Measurements from ENCODE around the gene GLI3. TPM values are rescaled to one million over a fixed set of nuclear protein-coding genes. Genes with fewer than 3 reads are reported as not detected.

The GLI3 gene
- total and polyA plus RNA-seq, 2 of the 4 experiments (the other 2 are of a cell fraction): 1.3 to 3.9 TPM

- Histone ChIP-seq H2AK9ac (replicated peaks; ENCODE audit: low read depth, low read length, poor library complexity) (no peak overlapping the region), H4K8ac (ENCODE audit: low read depth in 2 of 2, low read length in 2 of 2) (no peak overlapping the region), H3K4me1 (ENCODE audit: control insufficient read depth, insufficient read depth, low read length) (peaks cover 9% of the 10 kb centered on the region; the same call in 1 of the 2 replicates), H3K4me3 (ENCODE audit: insufficient read depth, low read depth, low read length) (no peak overlapping the region), H2AFZ (replicated peaks; ENCODE audit: low read length, poor library complexity) (no peak overlapping the region), H2BK120ac (ENCODE audit: low read depth, low read length) (no peak overlapping the region), H3K4ac (ENCODE audit: low read depth, low read length) (no peak overlapping the region), H4K5ac (ENCODE audit: low read depth, low read length) (no peak overlapping the region), H3K79me1 (ENCODE audit: low read depth in 1 of 2, low read length in 2 of 2) (peaks cover 18 to 30% of the 10 kb centered on the region in 2 experiments), H3K56ac (ENCODE audit: extremely low read depth, insufficient read depth, low read length) (no peak overlapping the region), H2BK5ac (ENCODE audit: low read depth, low read length, poor library complexity, severe bottlenecking) (no peak overlapping the region), H3K9me3 (ENCODE audit: control insufficient read depth, insufficient read depth, low read length) (no peaks in the 10 kb centered on the region), H3K18ac (ENCODE audit: low read depth, low read length) (no peak overlapping the region), H3K27ac (ENCODE audit: insufficient read depth, low read length) (no peak overlapping the region), H4K91ac (ENCODE audit: insufficient read depth, low read depth, low read length) (no peak overlapping the region), H3K23ac (ENCODE audit: low read depth, low read length) (no peak overlapping the region), H2AK5ac (ENCODE audit: low read depth, low read length) (no peak overlapping the region), H2BK20ac (ENCODE audit: low read depth, low read length) (no peak overlapping the region), H2BK15ac (ENCODE audit: low read depth, low read length) (no peak overlapping the region), H3K9me1 (ENCODE audit: insufficient read depth, low read length) (0 out of 2 replicates have a peak, but pooled peaks cover 3% of the 10 kb centered on the region), H4K20me1 (ENCODE audit: insufficient read depth, low read length) (no peaks in the 10 kb centered on the region; the same call in 1 of the 2 replicates), H3K14ac (replicated peaks; ENCODE audit: low read depth, low read length) (no peak overlapping the region), H3K9ac (ENCODE audit: low read depth, low read length) (no peak overlapping the region), H3K4me2 (ENCODE audit: low read depth, low read length) (no peak overlapping the region), H3K27me3 (ENCODE audit: control insufficient read depth, insufficient read depth, low read length) (no peaks in the 10 kb centered on the region), H3K36me3 (ENCODE audit: control insufficient read depth, insufficient read depth, low read length) (peaks cover 9% of the 10 kb centered on the region; the same call in 1 of the 2 replicates)
- in situ Hi-C loops (cut with MboI; ENCODE audit: low sequenced_read_pairs): loop anchor here (25.0 kb wide), 1 partner anchor 240 kb away; no protein-coding TSS in a partner anchor
- CTCF ChIA-PET: interaction anchor here (0.6 kb wide), 3 partner anchors 194 to 311 kb away, joined by 3 to 7 read pairs (median 6); no protein-coding TSS in a partner anchor
- POLR2A ChIA-PET (ENCODE audit: unreplicated experiment): no interaction called here
- BruUV-seq (replicated peaks): no TSS peak
- WGBS, 2 experiments (ENCODE audit: extremely low coverage in 2 of 2, insufficient read length in 1 of 2): no CpG with 5 or more reads among the region's 5 CpGs
- no peak for ATAC-seq (ENCODE audit: low read depth)
- intact Hi-C loops (cut with micrococcal nuclease): no loop called here
- dilution Hi-C loops (cut with HindIII; ENCODE audit: low sequenced_read_pairs, unreplicated experiment): no loop called here
- no peak for DNase-seq
- TF ChIP-seq MXI1 (IDR thresholded peaks at IDR 0.05; ENCODE audit: borderline replicate concordance, low read depth, low read length) (no peak), MAFK (IDR thresholded peaks at IDR 0.05; ENCODE audit: low read depth, low read length) (no peak), CEBPB (IDR thresholded peaks at IDR 0.05; ENCODE audit: low read depth, low read length) (no peak)
These were observed 10.0 kb downstream of the GLI3 start for GRCh38 chr7:42227021-42227420.

Measured in IMR-90 (cell line).